ENCODE data around the gene SIX2. TPM values are rescaled to one million over a fixed set of nuclear protein-coding genes. Genes with fewer than 3 reads are reported as not detected.

Gene SIX2
- total and polyA plus RNA-seq, 10 of the 15 experiments (the other 5 are each of a cell fraction or from before 2014, with no cell fraction given): not detected

GRCh38 chr2:45008296-45009129 lies 739 bp downstream of the SIX2 start:
- intact Hi-C loops (cut with micrococcal nuclease; ENCODE audit: unreplicated experiment): no loop called here
- no peak for TF ChIP-seq RELB (IDR thresholded peaks at IDR 0.05; ENCODE audit: low read depth)
- TF ChIP-seq SUZ12 (IDR thresholded peaks at IDR 0.05; ENCODE audit: unreplicated experiment): peak; percentile 86
- FAIRE-seq (no peak), DNase-seq (ENCODE audit: low read depth, low spot score) (no peak), ATAC-seq (no peak)
- Histone ChIP-seq H4K20me1 (ENCODE audit: control insufficient read depth, insufficient read depth) (no peaks in the 10 kb centered on the region), H3K36me3 (ENCODE audit: control insufficient read depth in 2 of 2, insufficient read depth in 2 of 2, low read length in 1 of 2) (no peaks in the 10 kb centered on the region), H3K79me2 (ENCODE audit: control insufficient read depth, insufficient read depth, low read length) (no peaks in the 10 kb centered on the region), H3K27ac (ENCODE audit: control insufficient read depth, insufficient read depth) (no peak overlapping the region), H2AFZ (ENCODE audit: control insufficient read depth, low read depth, low read length) (no peak overlapping the region; the same call in 1 of the 2 replicates), H3K4me1 (ENCODE audit: control insufficient read depth, insufficient read depth, low read length) (no peaks in the 10 kb centered on the region), H3K4me3 (no peak overlapping the region), H3K4me2 (ENCODE audit: control insufficient read depth, insufficient read depth) (peak overlapping the region; percentile 55; the same call in 1 of the 2 replicates), H3K27me3 (replicated peaks in 1 of 2; ENCODE audit: control insufficient read depth in 2 of 2, insufficient read depth in 2 of 2, low read length in 1 of 2) (peaks cover 37 to 55% of the 10 kb centered on the region in 2 experiments), H3K9ac (ENCODE audit: control insufficient read depth, insufficient read depth, low read length) (no peak overlapping the region), H3K9me3 (replicated peaks; ENCODE audit: control insufficient read depth, insufficient read depth, low read length) (no peaks in the 10 kb centered on the region; the same call in 2 of the 3 replicates)
- in situ Hi-C loops (cut with MboI): no loop called here
- SMC1A ChIA-PET (ENCODE audit: uncharacterized antibody, unreplicated experiment): no interaction called here
- BruUV-seq (replicated peaks): no TSS peak
- WGBS (ENCODE audit: insufficient coverage, insufficient replicate concordance, low lambda C conversion rate, missing lambda C conversion rate): 31% methylated on average over 67 of the region's 75 CpGs
- CTCF ChIA-PET: interaction anchor here (1.2 kb wide), 1 partner anchor 10 kb away, joined by 3 read pairs; no protein-coding TSS in a partner anchor
- RAD21 ChIA-PET (ENCODE audit: unreplicated experiment): no interaction called here
- POLR2A ChIA-PET: no interaction called here

GRCh38 chr2:45007961-45008295 lies 1.3 kb downstream of the SIX2 start:
- no peak for ATAC-seq
- Histone ChIP-seq H3K4me3 (no peak overlapping the region), H4K20me1 (ENCODE audit: control insufficient read depth, insufficient read depth) (no peaks in the 10 kb centered on the region), H3K4me2 (ENCODE audit: control insufficient read depth, insufficient read depth) (no peak overlapping the region), H3K4me1 (ENCODE audit: control insufficient read depth, insufficient read depth, low read length) (no peaks in the 10 kb centered on the region), H3K9me3 (replicated peaks; ENCODE audit: control insufficient read depth, insufficient read depth, low read length) (no peaks in the 10 kb centered on the region; the same call in 2 of the 3 replicates), H3K27me3 (replicated peaks in 1 of 2; ENCODE audit: control insufficient read depth in 2 of 2, insufficient read depth in 2 of 2, low read length in 1 of 2) (peaks cover 40 to 55% of the 10 kb centered on the region in 2 experiments), H3K79me2 (ENCODE audit: control insufficient read depth, insufficient read depth, low read length) (no peaks in the 10 kb centered on the region), H3K27ac (ENCODE audit: control insufficient read depth, insufficient read depth) (no peak overlapping the region), H3K36me3 (ENCODE audit: control insufficient read depth in 2 of 2, insufficient read depth in 2 of 2, low read length in 1 of 2) (no peaks in the 10 kb centered on the region), H3K9ac (ENCODE audit: control insufficient read depth, insufficient read depth, low read length) (no peak overlapping the region), H2AFZ (ENCODE audit: control insufficient read depth, low read depth, low read length) (no peak overlapping the region)
- WGBS (ENCODE audit: insufficient coverage, insufficient replicate concordance, low lambda C conversion rate, missing lambda C conversion rate): 36% methylated on average over 6 of the region's 6 CpGs
- BruUV-seq (replicated peaks): no TSS peak
- intact Hi-C loops (cut with micrococcal nuclease; ENCODE audit: unreplicated experiment) (no loop called here), in situ Hi-C loops (cut with MboI) (no loop called here)
- ChIA-PET SMC1A (ENCODE audit: uncharacterized antibody, unreplicated experiment) (no interaction called here), CTCF (interaction anchor here (1.2 kb wide), 1 partner anchor 10 kb away, joined by 3 read pairs; no protein-coding TSS in a partner anchor), POLR2A (no interaction called here), RAD21 (ENCODE audit: unreplicated experiment) (no interaction called here)
- no peak for DNase-seq (ENCODE audit: low read depth, low spot score)
- no peak for FAIRE-seq
- no peak for TF ChIP-seq KAT2A (conservative IDR thresholded peaks at IDR 0.05; ENCODE audit: control insufficient read depth, low read depth, low read length)
- no peak for TF ChIP-seq CREB1 (IDR thresholded peaks at IDR 0.05; ENCODE audit: low read depth)
- no peak for TF ChIP-seq MYB (IDR thresholded peaks at IDR 0.05; ENCODE audit: borderline replicate concordance, low read depth, low read length)
- no peak for TF ChIP-seq STAT3 (IDR thresholded peaks at IDR 0.05; ENCODE audit: low read depth, low read length)
- TF ChIP-seq KLF5 (IDR thresholded peaks at IDR 0.05; ENCODE audit: partially characterized antibody): no peak
- TF ChIP-seq ZNF24 (IDR thresholded peaks at IDR 0.05): no peak
- TF ChIP-seq SMAD5 (IDR thresholded peaks at IDR 0.05; ENCODE audit: low read depth): no peak
- no peak for TF ChIP-seq JUNB (IDR thresholded peaks at IDR 0.05)
- no peak for TF ChIP-seq IRF3 (IDR thresholded peaks at IDR 0.05)
